ENCODE results near the gene ESRRA. TPM values are rescaled to one million over a fixed set of nuclear protein-coding genes. Genes with fewer than 3 reads are reported as not detected.

ESRRA gene
- total and polyA plus RNA-seq, 10 of the 15 experiments (the other 5 are each of a cell fraction or from before 2014, with no cell fraction given): 0.32 to 48.9 (median 12.6) TPM

DNA sequence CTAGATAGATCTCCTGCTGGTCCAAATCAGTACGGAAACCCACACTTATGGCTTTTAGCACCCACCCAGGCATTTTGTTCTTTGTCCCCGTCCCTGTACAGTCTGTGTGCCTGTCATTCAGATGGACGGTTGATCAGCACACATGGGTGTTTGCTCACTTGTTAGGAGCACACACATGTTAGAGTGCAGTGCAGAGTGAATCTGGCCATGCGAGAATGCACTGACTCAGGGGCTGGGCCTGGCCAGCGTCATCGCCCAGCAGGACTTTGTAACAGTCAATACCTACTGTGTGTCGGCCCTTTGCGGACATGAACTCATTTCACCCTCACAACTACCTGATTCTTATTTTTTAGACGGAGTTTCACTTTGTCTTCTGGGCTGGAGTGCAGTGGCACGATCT lies 57.0 kb downstream of the ESRRA start:
- Histone ChIP-seq H3K79me2 (ENCODE audit: control insufficient read depth, insufficient read depth, low read length) (peaks cover 21% of the 10 kb centered on the region), H4K20me1 (ENCODE audit: control insufficient read depth, insufficient read depth) (no peaks in the 10 kb centered on the region), H3K9ac (ENCODE audit: control insufficient read depth, insufficient read depth, low read length) (peak overlapping the region; percentile 8; the same call in 1 of the 2 replicates), H3K4me1 (ENCODE audit: control insufficient read depth, insufficient read depth, low read length) (peaks cover 36% of the 10 kb centered on the region), H2AFZ (ENCODE audit: control insufficient read depth, low read depth, low read length) (no peak overlapping the region), H3K36me3 (ENCODE audit: control insufficient read depth in 2 of 2, insufficient read depth in 2 of 2, low read length in 1 of 2) (peaks cover 5 to 17% of the 10 kb centered on the region in 2 experiments; a peak in 3 of 4 replicates), H3K27ac (ENCODE audit: control insufficient read depth, insufficient read depth) (peak overlapping the region; percentile 50), H3K4me3 (no peak overlapping the region), H3K27me3 (replicated peaks in 1 of 2; ENCODE audit: control insufficient read depth in 2 of 2, insufficient read depth in 2 of 2, low read length in 1 of 2) (no peaks in the 10 kb centered on the region), H3K9me3 (replicated peaks; ENCODE audit: control insufficient read depth, insufficient read depth, low read length) (no peaks in the 10 kb centered on the region; the same call in 2 of the 3 replicates), H3K4me2 (ENCODE audit: control insufficient read depth, insufficient read depth) (no peak overlapping the region; the same call in 1 of the 2 replicates)
- intact Hi-C loops (cut with micrococcal nuclease; ENCODE audit: unreplicated experiment): no loop called here
- POLR2A ChIA-PET: no interaction called here
- in situ Hi-C loops (cut with MboI): no loop called here
- RAD21 ChIA-PET (ENCODE audit: unreplicated experiment): no interaction called here
- TF ChIP-seq, protein P1, sequence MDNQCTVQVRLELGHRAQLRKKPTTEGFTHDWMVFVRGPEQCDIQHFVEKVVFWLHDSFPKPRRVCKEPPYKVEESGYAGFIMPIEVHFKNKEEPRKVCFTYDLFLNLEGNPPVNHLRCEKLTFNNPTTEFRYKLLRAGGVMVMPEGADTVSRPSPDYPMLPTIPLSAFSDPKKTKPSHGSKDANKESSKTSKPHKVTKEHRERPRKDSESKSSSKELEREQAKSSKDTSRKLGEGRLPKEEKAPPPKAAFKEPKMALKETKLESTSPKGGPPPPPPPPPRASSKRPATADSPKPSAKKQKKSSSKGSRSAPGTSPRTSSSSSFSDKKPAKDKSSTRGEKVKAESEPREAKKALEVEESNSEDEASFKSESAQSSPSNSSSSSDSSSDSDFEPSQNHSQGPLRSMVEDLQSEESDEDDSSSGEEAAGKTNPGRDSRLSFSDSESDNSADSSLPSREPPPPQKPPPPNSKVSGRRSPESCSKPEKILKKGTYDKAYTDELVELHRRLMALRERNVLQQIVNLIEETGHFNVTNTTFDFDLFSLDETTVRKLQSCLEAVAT (IDR thresholded peaks at IDR 0.05): no peak
- TF ChIP-seq WRNIP1 (IDR thresholded peaks at IDR 0.05; ENCODE audit: borderline replicate concordance, low read depth, low read length): no peak
- TF ChIP-seq, protein P2, sequence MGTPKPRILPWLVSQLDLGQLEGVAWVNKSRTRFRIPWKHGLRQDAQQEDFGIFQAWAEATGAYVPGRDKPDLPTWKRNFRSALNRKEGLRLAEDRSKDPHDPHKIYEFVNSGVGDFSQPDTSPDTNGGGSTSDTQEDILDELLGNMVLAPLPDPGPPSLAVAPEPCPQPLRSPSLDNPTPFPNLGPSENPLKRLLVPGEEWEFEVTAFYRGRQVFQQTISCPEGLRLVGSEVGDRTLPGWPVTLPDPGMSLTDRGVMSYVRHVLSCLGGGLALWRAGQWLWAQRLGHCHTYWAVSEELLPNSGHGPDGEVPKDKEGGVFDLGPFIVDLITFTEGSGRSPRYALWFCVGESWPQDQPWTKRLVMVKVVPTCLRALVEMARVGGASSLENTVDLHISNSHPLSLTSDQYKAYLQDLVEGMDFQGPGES (IDR thresholded peaks at IDR 0.05): no peak
- TF ChIP-seq IKZF1 (conservative IDR thresholded peaks at IDR 0.05): 0 out of 2 replicates have a peak, but pooled peaks have one; percentile 2
- FAIRE-seq (no peak), DNase-seq (ENCODE audit: low read depth, low spot score) (no peak), ATAC-seq (no peak)
- BruUV-seq (replicated peaks): no TSS peak
- 93% methylated on average over 10 of the region's 10 CpGs for WGBS (ENCODE audit: insufficient coverage, insufficient replicate concordance, low lambda C conversion rate, missing lambda C conversion rate)
- SMC1A ChIA-PET (ENCODE audit: uncharacterized antibody, unreplicated experiment): interaction anchor here (1.5 kb wide), 1 partner anchor 58 kb away, joined by 4 read pairs; the partner anchor contains the start of gene ESRRA
- CTCF ChIA-PET: interaction anchor here (0.6 kb wide), 1 partner anchor 189 kb away, joined by 3 read pairs; no protein-coding TSS in a partner anchor
